GM12878 (cell line): ENCODE data around the gene ALS2. TPM values are rescaled to one million over a fixed set of nuclear protein-coding genes. Genes with fewer than 3 reads are reported as not detected.
A peak's percentile ranks its signal among the peaks of the same experiment; 100 is the strongest.

ENCODE experiments used
- ATAC-seq: fragments of 200-7000 bp; cut with Tn5 transposase; 3 replicates; pipeline ENCODE4 v1.9.1; 2020; ENCODE audit warnings: mild to moderate bottlenecking, moderate library complexity
- BruUV-seq: library from RNA; stranded (reverse); fragments of 400-500 nt; replicated peaks from 2 replicates; lab custom pipeline; 2021; lab: Mats Ljungman, UMichigan
- CTCF ChIA-PET: fragments of 300-600 bp; sonication (Branson Sonifier 250); formaldehyde crosslinking; extraction: SDS; loops from one replicate; lab custom pipeline; 2021; ENCODE audit warnings: inconsistent platforms; lab: Yijun Ruan, JAX
- POLR2A ChIA-PET: fragments of 350-600 bp; formaldehyde crosslinking; extraction: SDS; loops from one replicate; lab custom pipeline; 2021; ENCODE audit warnings: inconsistent platforms; lab: Charles Lee
- RAD21 ChIA-PET: fragments of 300-600 bp; sonication (Branson Sonifier 250); formaldehyde crosslinking; loops from one replicate; lab custom pipeline; 2023; ENCODE audit warnings: antibody characterized with exemption; ENCODE audit not compliant: unreplicated experiment; lab: Charles Lee
- SMC1A ChIA-PET: fragments of 300-600 bp; sonication (Branson Sonifier 250); formaldehyde crosslinking; loops from one replicate; lab custom pipeline; 2023; ENCODE audit not compliant: unreplicated experiment, uncharacterized antibody; lab: Charles Lee
- DNase-seq: peaks from one replicate; pipeline ENCODE4 v3.0.0-alpha.2; 2011; ENCODE audit warnings: low read depth, low spot score
- FAIRE-seq: peaks from 3 replicates; lab custom pipeline; 2011; peaks lifted over from hg19 to GRCh38; lab: Jason Lieb, UNC
- H2AFZ ChIP-seq: 2 replicates; pipeline ENCODE4 v1.6.0; 2011; ENCODE audit warnings: low read depth, low read length, control low read depth; ENCODE audit not compliant: control insufficient read depth
- H3K27ac ChIP-seq: 2 replicates; pipeline ENCODE4 v1.5.1; 2011; ENCODE audit warnings: control low read depth; ENCODE audit not compliant: control insufficient read depth, insufficient read depth
- H3K27me3 ChIP-seq, 2 experiments: replicated peaks in 1 of 2; 2 replicates each; pipeline versions ENCODE4 v1.6.0 to v1.6.1; 2011; ENCODE audit warnings: low read length in 1 of 2; ENCODE audit not compliant: control insufficient read depth in 2 of 2, insufficient read depth in 2 of 2
- H3K36me3 ChIP-seq, 2 experiments: 2 replicates each; pipeline ENCODE4 v1.5.1; 2011; ENCODE audit warnings: low read length in 1 of 2; ENCODE audit not compliant: control insufficient read depth in 2 of 2, insufficient read depth in 2 of 2
- H3K4me1 ChIP-seq: 2 replicates; pipeline ENCODE4 v1.6.1; 2011; ENCODE audit warnings: mild to moderate bottlenecking, low read length, moderate library complexity, mixed read lengths; ENCODE audit not compliant: control insufficient read depth, insufficient read depth
- H3K4me2 ChIP-seq: 2 replicates; pipeline ENCODE4 v1.6.0; 2011; ENCODE audit warnings: control low read depth; ENCODE audit not compliant: control insufficient read depth, insufficient read depth
- H3K4me3 ChIP-seq: fragments of 200-600 bp; sonication (generic); 2 replicates; pipeline ENCODE4 v1.5.1; 2016
- H3K79me2 ChIP-seq: 2 replicates; pipeline ENCODE4 v1.6.0; 2011; ENCODE audit warnings: low read length; ENCODE audit not compliant: control insufficient read depth, insufficient read depth
- H3K9ac ChIP-seq: 2 replicates; pipeline ENCODE4 v1.8.0; 2011; ENCODE audit warnings: low read length, control low read depth, mixed read lengths; ENCODE audit not compliant: control insufficient read depth, insufficient read depth
- H3K9me3 ChIP-seq: replicated peaks from 3 replicates; pipeline ENCODE4 v1.5.1; 2011; ENCODE audit warnings: mild to moderate bottlenecking, low read length; ENCODE audit not compliant: control insufficient read depth, insufficient read depth
- H4K20me1 ChIP-seq: 2 replicates; pipeline ENCODE4 v1.6.0; 2011; ENCODE audit not compliant: control insufficient read depth, insufficient read depth
- BCL11A ChIP-seq: IDR thresholded peaks from 2 replicates; pipeline ENCODE4 v1.6.1; 2011; ENCODE audit warnings: low read depth, low read length
- FOS ChIP-seq: IDR thresholded peaks from 3 replicates; pipeline ENCODE4 v1.6.1; 2011; ENCODE audit warnings: borderline replicate concordance; ENCODE audit not compliant: insufficient read length; ENCODE audit errors: extremely low read depth
- HCFC1 ChIP-seq: fragments of 150-350 bp; IDR thresholded peaks from 2 replicates; pipeline ENCODE4 v1.6.1; 2014; ENCODE audit warnings: low read length
- JUNB ChIP-seq: IDR thresholded peaks from 2 replicates; pipeline ENCODE4 v1.6.1; 2016; ENCODE audit warnings: antibody characterized with exemption, mild to moderate bottlenecking
- NFXL1 ChIP-seq: fragments of 450-650 bp; IDR thresholded peaks from 2 replicates; pipeline ENCODE4 v1.6.1; 2017; ENCODE audit warnings: antibody characterized with exemption, mild to moderate bottlenecking, borderline replicate concordance
- NFYA ChIP-seq: IDR thresholded peaks from 2 replicates; pipeline ENCODE4 v1.6.1; 2011; ENCODE audit warnings: low read depth, mild to moderate bottlenecking, low read length, improper control_type of control experiment, borderline replicate concordance
- NFYB ChIP-seq: IDR thresholded peaks from 2 replicates; pipeline ENCODE4 v1.6.1; 2011; ENCODE audit warnings: low read depth, mild to moderate bottlenecking, low read length, improper control_type of control experiment, moderate library complexity; ENCODE audit not compliant: insufficient read depth
- PBX3 ChIP-seq: IDR thresholded peaks from 2 replicates; pipeline ENCODE4 v1.6.1; 2011; ENCODE audit warnings: mild to moderate bottlenecking, low read depth, low read length, moderate library complexity; ENCODE audit not compliant: insufficient replicate concordance
- RAD21 ChIP-seq: IDR thresholded peaks from 2 replicates; pipeline ENCODE4 v1.6.1; 2011; ENCODE audit warnings: mild to moderate bottlenecking, low read depth, low read length, moderate library complexity; ENCODE audit not compliant: insufficient read depth
- SMC3 ChIP-seq: IDR thresholded peaks from 2 replicates; pipeline ENCODE4 v1.6.1; 2011; ENCODE audit warnings: low read length, improper control_type of control experiment, borderline replicate concordance
- SP1 ChIP-seq: IDR thresholded peaks from one replicate; pipeline ENCODE4 v1.6.1; 2011; ENCODE audit warnings: low read depth, low read length
- SREBF1 ChIP-seq: IDR thresholded peaks from 2 replicates; pipeline ENCODE4 v1.6.1; 2012; ENCODE audit warnings: mild to moderate bottlenecking, low read length
- ZNF217 ChIP-seq: fragments of 450-650 bp; IDR thresholded peaks from 2 replicates; pipeline ENCODE4 v1.6.1; 2017; ENCODE audit warnings: antibody characterized with exemption, mild to moderate bottlenecking
- ZNF384 ChIP-seq: IDR thresholded peaks from 2 replicates; pipeline ENCODE4 v1.6.1; 2012; ENCODE audit warnings: low read depth, mild to moderate bottlenecking, low read length, improper control_type of control experiment, borderline replicate concordance
- WGBS: methylation state at CpG from one replicate; pipeline ENCODE4 v1.1.6; 2016; ENCODE audit warnings: low lambda C conversion rate; ENCODE audit not compliant: insufficient replicate concordance, insufficient coverage; ENCODE audit errors: missing lambda C conversion rate; 5-methylcytosine and 5-hydroxymethylcytosine counted together
- in situ Hi-C: fragments of 300-500 bp; cut with MboI; formaldehyde crosslinking; loops from 9 replicates; pipeline ENCODE4 v1.14.3; 2018; ENCODE audit warnings: mixed read lengths
- intact Hi-C: fragments of 100-400 bp; cut with micrococcal nuclease; formaldehyde crosslinking; loops from one replicate; pipeline ENCODE4 v1.14.2; 2022; ENCODE audit not compliant: unreplicated experiment
- polyA plus RNA-seq, 11 experiments: library from polyadenylated mRNA; depleted of rRNA in 4 of 11; unstranded in 6 of 11; stranded (reverse) in 5 of 11; fragments of >200 nt; fragmentation: Nextera tagmentation in 4 of 11; fragmentation: Illumina TruSeq in 1 of 11; extraction: Ambion mirVana in 4 of 11; extraction: Trizol in 1 of 11; gene quantifications; 1 replicate in 1 of 11; 2 replicates in 10 of 11; pipeline versions ENCODE4 v1.2.1 to v1.2.3, GENCODE V29; 2011 to 2016; ENCODE audit warnings: inconsistent platforms in 2 of 11, missing spikeins in 2 of 11, low read depth in 1 of 11
- total RNA-seq, 4 experiments: library from RNA; depleted of rRNA in 3 of 4; stranded (reverse); fragments of >200 nt in 3 of 4; fragmentation: Illumina TruSeq in 1 of 4; extraction: Trizol in 1 of 4; gene quantifications; 2 replicates each; pipeline versions ENCODE4 v1.2.1 to v1.2.3, GENCODE V29; 2013 to 2021
- TF ChIP-seq, protein P1 (sequence below): IDR thresholded peaks from 2 replicates; pipeline ENCODE4 v1.6.1; 2012; ENCODE audit warnings: low read depth, low read length, improper control_type of control experiment
- TF ChIP-seq, protein P2 (sequence below), 3 experiments: IDR thresholded peaks in 2 of 3; conservative IDR thresholded peaks in 1 of 3; 2 replicates each; pipeline ENCODE4 v1.5.1; 2011; ENCODE audit warnings: low read depth in 3 of 3, low read length in 3 of 3, mild to moderate bottlenecking in 3 of 3, control low read depth in 2 of 3, moderate library complexity in 2 of 3, inconsistent platforms in 1 of 3, mixed read lengths in 1 of 3; ENCODE audit not compliant: control insufficient read depth in 2 of 3, insufficient read depth in 1 of 3; ENCODE audit errors: extremely low read depth in 1 of 3

Gene ALS2
- total and polyA plus RNA-seq, 10 of the 15 experiments (the other 5 are each of a cell fraction or from before 2014, with no cell fraction given): 2.4 to 10.4 (median 7.7) TPM

DNA sequence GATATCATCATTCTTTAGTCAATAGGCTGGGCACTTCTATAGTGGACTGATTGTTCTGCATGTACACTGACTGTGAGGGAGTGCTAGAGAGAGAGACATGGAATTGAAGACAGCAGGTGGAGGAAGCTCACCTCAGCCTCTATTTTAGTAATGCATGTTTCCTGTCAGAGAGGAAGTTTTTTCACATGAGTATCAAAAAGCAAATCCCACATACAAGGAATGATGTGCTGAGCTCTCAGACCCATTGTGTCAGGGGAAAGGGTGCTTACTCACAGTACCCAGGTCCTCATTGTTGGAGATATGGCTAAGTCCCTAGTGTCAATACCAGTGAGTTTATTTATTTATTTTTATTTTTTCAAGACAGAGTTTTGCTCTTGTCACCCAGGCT, 15.7 kb upstream of the ALS2 start (continued):
- no peak for TF ChIP-seq FOS
- no peak for TF ChIP-seq NFYA
- no peak for TF ChIP-seq SREBF1
- TF ChIP-seq PBX3: no peak
- TF ChIP-seq NFYB: no peak
- TF ChIP-seq, protein P1, sequence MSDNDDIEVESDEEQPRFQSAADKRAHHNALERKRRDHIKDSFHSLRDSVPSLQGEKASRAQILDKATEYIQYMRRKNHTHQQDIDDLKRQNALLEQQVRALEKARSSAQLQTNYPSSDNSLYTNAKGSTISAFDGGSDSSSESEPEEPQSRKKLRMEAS: no peak
- no peak for TF ChIP-seq ZNF217
- TF ChIP-seq HCFC1: no peak
- no peak for TF ChIP-seq JUNB
- no peak for TF ChIP-seq BCL11A
- no peak for TF ChIP-seq SP1

GRCh38 chr2:201795607-201796477, 15.1 kb upstream of the ALS2 start:
- H3K79me2 ChIP-seq: no peaks in the 10 kb centered on the region
- H4K20me1 ChIP-seq: no peaks in the 10 kb centered on the region
- DNase-seq (no peak), FAIRE-seq (peak; percentile 7), ATAC-seq (peak; percentile 46; the same call in 1 of the 3 replicates)
- H3K4me2 ChIP-seq: no peak overlapping the region
- 25% methylated on average over 5 of the region's 5 CpGs for WGBS
- no peaks in the 10 kb centered on the region for H3K9me3 ChIP-seq
- POLR2A ChIA-PET: no interaction called here
- SMC1A ChIA-PET: interaction anchor here (0.7 to 1.2 kb wide), 2 partner anchors 17 to 65 kb away, joined by 3 read pairs; no protein-coding TSS in a partner anchor
- in situ Hi-C loops: no loop called here
- no peaks in the 10 kb centered on the region for H3K4me1 ChIP-seq
- no peak overlapping the region for H2AFZ ChIP-seq
- no peak for TF ChIP-seq NFXL1
- TF ChIP-seq, protein P2, sequence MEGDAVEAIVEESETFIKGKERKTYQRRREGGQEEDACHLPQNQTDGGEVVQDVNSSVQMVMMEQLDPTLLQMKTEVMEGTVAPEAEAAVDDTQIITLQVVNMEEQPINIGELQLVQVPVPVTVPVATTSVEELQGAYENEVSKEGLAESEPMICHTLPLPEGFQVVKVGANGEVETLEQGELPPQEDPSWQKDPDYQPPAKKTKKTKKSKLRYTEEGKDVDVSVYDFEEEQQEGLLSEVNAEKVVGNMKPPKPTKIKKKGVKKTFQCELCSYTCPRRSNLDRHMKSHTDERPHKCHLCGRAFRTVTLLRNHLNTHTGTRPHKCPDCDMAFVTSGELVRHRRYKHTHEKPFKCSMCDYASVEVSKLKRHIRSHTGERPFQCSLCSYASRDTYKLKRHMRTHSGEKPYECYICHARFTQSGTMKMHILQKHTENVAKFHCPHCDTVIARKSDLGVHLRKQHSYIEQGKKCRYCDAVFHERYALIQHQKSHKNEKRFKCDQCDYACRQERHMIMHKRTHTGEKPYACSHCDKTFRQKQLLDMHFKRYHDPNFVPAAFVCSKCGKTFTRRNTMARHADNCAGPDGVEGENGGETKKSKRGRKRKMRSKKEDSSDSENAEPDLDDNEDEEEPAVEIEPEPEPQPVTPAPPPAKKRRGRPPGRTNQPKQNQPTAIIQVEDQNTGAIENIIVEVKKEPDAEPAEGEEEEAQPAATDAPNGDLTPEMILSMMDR (IDR thresholded peaks at IDR 0.05 in 2 of 3, conservative IDR thresholded peaks at IDR 0.05 in 1 of 3; ENCODE audit: control insufficient read depth in 2 of 3, extremely low read depth in 1 of 3, insufficient read depth in 1 of 3, low read depth in 3 of 3, low read length in 3 of 3): peak; percentile 42 to 69 (median 54); a peak in 5 of 6 replicates
- peak; percentile 53; the same call in 1 of the 2 replicates for TF ChIP-seq ZNF384
- TF ChIP-seq RAD21: peak; percentile 59
- peak; percentile 57; the same call in 1 of the 2 replicates for TF ChIP-seq SMC3
- RAD21 ChIA-PET: no interaction called here
- no peak overlapping the region for H3K4me3 ChIP-seq
- no peak overlapping the region for H3K27ac ChIP-seq
- BruUV-seq: no TSS peak
- no peak overlapping the region for H3K9ac ChIP-seq
- no peaks in the 10 kb centered on the region for H3K27me3 ChIP-seq
- H3K36me3 ChIP-seq: no peaks in the 10 kb centered on the region
- CTCF ChIA-PET: interaction anchor here (0.7 to 2.5 kb wide), 7 partner anchors 8 to 383 kb away, joined by 3 to 9 read pairs (median 3); no protein-coding TSS in a partner anchor
- intact Hi-C loops: loop anchor here (2.0 to 5.0 kb wide), 3 partner anchors 61 to 383 kb away; no protein-coding TSS in a partner anchor
